SK-N-SH treated with all-trans-retinoic acid at 6 μM for 48 hours (cell line): ENCODE measurements around the gene NGEF.

Experiments
- ATAC-seq: fragments of 200-7000 bp; cut with Tn5 transposase; 3 replicates; pipeline ENCODE4 v1.9.1; 2020; ENCODE audit warnings: mild to moderate bottlenecking, moderate library complexity
- CREB5 ChIP-seq: fragments of 250-450 bp; sonication (Bioruptor Pico); IDR thresholded peaks from 2 replicates; pipeline ENCODE4 v1.5.1; 2020; ENCODE audit warnings: low read depth, mild to moderate bottlenecking, moderate library complexity
- CSDC2 ChIP-seq: fragments of 250-450 bp; sonication (Bioruptor Pico); IDR thresholded peaks from 2 replicates; pipeline ENCODE4 v1.5.0; 2020; ENCODE audit warnings: mild to moderate bottlenecking, moderate library complexity
- ESRRG ChIP-seq: fragments of 250-450 bp; sonication (Bioruptor Pico); IDR thresholded peaks from 2 replicates; pipeline ENCODE4 v1.6.1; 2021; ENCODE audit warnings: mild to moderate bottlenecking
- GLIS3 ChIP-seq: fragments of 250-450 bp; sonication (Bioruptor Pico); IDR thresholded peaks from 2 replicates; pipeline ENCODE4 v1.5.0; 2020; ENCODE audit warnings: mild to moderate bottlenecking, moderate library complexity
- ISL1 ChIP-seq: fragments of 250-450 bp; sonication (Bioruptor Pico); IDR thresholded peaks from 2 replicates; pipeline ENCODE4 v2.1.2; 2022; ENCODE audit warnings: mild to moderate bottlenecking, moderate library complexity
- PPARA ChIP-seq: fragments of 250-450 bp; sonication (Bioruptor Pico); IDR thresholded peaks from 2 replicates; pipeline ENCODE4 v1.5.0; 2020; ENCODE audit warnings: mild to moderate bottlenecking, borderline replicate concordance
- RARB ChIP-seq: fragments of 250-450 bp; sonication (Bioruptor Pico); IDR thresholded peaks from 2 replicates; pipeline ENCODE4 v1.8.0; 2021; ENCODE audit warnings: mild to moderate bottlenecking, moderate library complexity
- SNAI2 ChIP-seq: fragments of 250-450 bp; sonication (Bioruptor Pico); IDR thresholded peaks from 2 replicates; pipeline ENCODE4 v1.5.0; 2020; ENCODE audit warnings: mild to moderate bottlenecking, moderate library complexity
- TCF4 ChIP-seq: fragments of 250-450 bp; sonication (Bioruptor Pico); IDR thresholded peaks from 2 replicates; pipeline ENCODE4 v1.8.0; 2021; ENCODE audit warnings: mild to moderate bottlenecking, moderate library complexity, borderline replicate concordance
- TOX ChIP-seq: fragments of 250-450 bp; sonication (Bioruptor Pico); IDR thresholded peaks from 2 replicates; pipeline ENCODE4 v1.8.0; 2021; ENCODE audit warnings: mild to moderate bottlenecking, moderate library complexity, borderline replicate concordance
- TSHZ2 ChIP-seq: fragments of 250-450 bp; sonication (Bioruptor Pico); IDR thresholded peaks from 2 replicates; pipeline ENCODE4 v1.5.0; 2020; ENCODE audit warnings: mild to moderate bottlenecking, moderate library complexity
- ZC3H10 ChIP-seq: fragments of 250-450 bp; sonication (Bioruptor Pico); IDR thresholded peaks from 2 replicates; pipeline ENCODE4 v1.5.1; 2021; ENCODE audit warnings: mild to moderate bottlenecking, moderate library complexity
- ZFP3 ChIP-seq: fragments of 250-450 bp; sonication (Bioruptor Pico); IDR thresholded peaks from 2 replicates; pipeline ENCODE4 v1.5.0; 2020; ENCODE audit warnings: mild to moderate bottlenecking, moderate library complexity
- ZFP30 ChIP-seq: fragments of 450-650 bp; formaldehyde crosslinking; IDR thresholded peaks from 2 replicates; pipeline ENCODE4 v1.5.0; 2022; ENCODE audit warnings: mild to moderate bottlenecking, moderate library complexity
- ZNF565 ChIP-seq: fragments of 450-650 bp; formaldehyde crosslinking; conservative IDR thresholded peaks from 2 replicates; pipeline ENCODE4 v1.5.0; 2020; ENCODE audit warnings: low read depth, mild to moderate bottlenecking, moderate library complexity
- ZNF70 ChIP-seq: fragments of 450-650 bp; formaldehyde crosslinking; IDR thresholded peaks from 2 replicates; pipeline ENCODE4 v1.5.0; 2020; ENCODE audit warnings: mild to moderate bottlenecking, moderate library complexity
- ZNF8 ChIP-seq: fragments of 450-650 bp; formaldehyde crosslinking; IDR thresholded peaks from 2 replicates; pipeline ENCODE4 v1.5.0; 2020; ENCODE audit warnings: mild to moderate bottlenecking, moderate library complexity
- TF ChIP-seq, protein P1 (sequence below): fragments of 250-450 bp; sonication (Bioruptor Pico); IDR thresholded peaks from 2 replicates; pipeline ENCODE4 v1.8.0; 2021; ENCODE audit warnings: low read depth, mild to moderate bottlenecking, moderate library complexity, borderline replicate concordance
- TF ChIP-seq, protein P2 (sequence below): fragments of 250-450 bp; sonication (Bioruptor Pico); IDR thresholded peaks from 2 replicates; pipeline ENCODE4 v1.8.0; 2020; ENCODE audit warnings: mild to moderate bottlenecking, moderate library complexity, borderline replicate concordance

NGEF gene

GRCh38 chr2:232878855-232879617 is 134.0 kb downstream of the NGEF start:
- TF ChIP-seq SNAI2 (CRISPR knock-in tag) = no peak
- no peak for TF ChIP-seq TSHZ2
- TF ChIP-seq TCF4 (CRISPR knock-in tag) = no peak
- TF ChIP-seq ZNF70 (CRISPR knock-in tag) = no peak
- no peak for TF ChIP-seq ZC3H10 (CRISPR knock-in tag)
- no peak for TF ChIP-seq ZFP30 (CRISPR knock-in tag)
- TF ChIP-seq ZFP3 = no peak
- no peak for TF ChIP-seq ISL1 (CRISPR knock-in tag)
- TF ChIP-seq CSDC2 (CRISPR knock-in tag) = no peak
- no peak for ATAC-seq

- no peak for ATAC-seq
- no peak for TF ChIP-seq RARB (CRISPR knock-in tag)
- no peak for TF ChIP-seq ZNF565 (CRISPR knock-in tag)
- no peak for TF ChIP-seq TCF4 (CRISPR knock-in tag)
- TF ChIP-seq ISL1 (CRISPR knock-in tag) = no peak
- no peak for TF ChIP-seq ESRRG
- no peak for TF ChIP-seq TOX (CRISPR knock-in tag)
- no peak for TF ChIP-seq ZFP3
- TF ChIP-seq, protein P1, sequence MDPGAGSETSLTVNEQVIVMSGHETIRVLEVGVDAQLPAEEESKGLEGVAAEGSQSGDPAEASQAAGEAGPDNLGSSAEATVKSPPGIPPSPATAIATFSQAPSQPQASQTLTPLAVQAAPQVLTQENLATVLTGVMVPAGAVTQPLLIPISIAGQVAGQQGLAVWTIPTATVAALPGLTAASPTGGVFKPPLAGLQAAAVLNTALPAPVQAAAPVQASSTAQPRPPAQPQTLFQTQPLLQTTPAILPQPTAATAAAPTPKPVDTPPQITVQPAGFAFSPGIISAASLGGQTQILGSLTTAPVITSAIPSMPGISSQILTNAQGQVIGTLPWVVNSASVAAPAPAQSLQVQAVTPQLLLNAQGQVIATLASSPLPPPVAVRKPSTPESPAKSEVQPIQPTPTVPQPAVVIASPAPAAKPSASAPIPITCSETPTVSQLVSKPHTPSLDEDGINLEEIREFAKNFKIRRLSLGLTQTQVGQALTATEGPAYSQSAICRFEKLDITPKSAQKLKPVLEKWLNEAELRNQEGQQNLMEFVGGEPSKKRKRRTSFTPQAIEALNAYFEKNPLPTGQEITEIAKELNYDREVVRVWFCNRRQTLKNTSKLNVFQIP (CRISPR knock-in tag) = no peak
Measured at GRCh38 chr2:232877940-232878511, 135.0 kb downstream of the NGEF start.

DNA sequence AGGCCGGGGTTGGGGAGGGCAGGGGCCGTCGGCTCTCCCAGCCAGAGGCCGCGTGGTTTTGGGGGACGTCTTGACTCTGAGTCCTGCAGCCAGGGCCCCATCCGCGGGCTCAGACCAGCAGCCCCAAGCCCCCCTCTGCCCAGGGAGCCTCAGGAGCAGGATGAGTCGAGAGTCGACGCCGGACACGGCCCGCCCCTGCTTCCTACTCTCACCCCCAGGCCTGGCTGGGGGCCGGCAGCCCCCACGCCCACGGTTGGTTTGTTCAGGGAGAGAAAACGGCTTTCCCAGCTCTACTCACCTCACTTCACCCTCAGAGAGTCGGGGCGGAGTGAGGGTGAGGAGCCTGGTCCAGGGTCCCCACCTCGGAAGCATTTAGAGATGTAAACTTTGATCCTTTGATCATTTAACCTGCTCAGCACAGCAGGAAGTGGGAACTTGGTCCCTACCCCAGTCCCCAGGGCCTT is 136.0 kb downstream of the NGEF start:
- ATAC-seq = no peak
- TF ChIP-seq TSHZ2 (no peak), CSDC2 (CRISPR knock-in tag) (no peak), RARB (CRISPR knock-in tag) (no peak), SNAI2 (CRISPR knock-in tag) (no peak), PPARA (no peak), ZNF565 (CRISPR knock-in tag) (no peak), CREB5 (no peak), ZNF8 (no peak), ESRRG (no peak), GLIS3 (CRISPR knock-in tag) (no peak), ISL1 (CRISPR knock-in tag) (no peak), TOX (CRISPR knock-in tag) (no peak)
- TF ChIP-seq, protein P2, sequence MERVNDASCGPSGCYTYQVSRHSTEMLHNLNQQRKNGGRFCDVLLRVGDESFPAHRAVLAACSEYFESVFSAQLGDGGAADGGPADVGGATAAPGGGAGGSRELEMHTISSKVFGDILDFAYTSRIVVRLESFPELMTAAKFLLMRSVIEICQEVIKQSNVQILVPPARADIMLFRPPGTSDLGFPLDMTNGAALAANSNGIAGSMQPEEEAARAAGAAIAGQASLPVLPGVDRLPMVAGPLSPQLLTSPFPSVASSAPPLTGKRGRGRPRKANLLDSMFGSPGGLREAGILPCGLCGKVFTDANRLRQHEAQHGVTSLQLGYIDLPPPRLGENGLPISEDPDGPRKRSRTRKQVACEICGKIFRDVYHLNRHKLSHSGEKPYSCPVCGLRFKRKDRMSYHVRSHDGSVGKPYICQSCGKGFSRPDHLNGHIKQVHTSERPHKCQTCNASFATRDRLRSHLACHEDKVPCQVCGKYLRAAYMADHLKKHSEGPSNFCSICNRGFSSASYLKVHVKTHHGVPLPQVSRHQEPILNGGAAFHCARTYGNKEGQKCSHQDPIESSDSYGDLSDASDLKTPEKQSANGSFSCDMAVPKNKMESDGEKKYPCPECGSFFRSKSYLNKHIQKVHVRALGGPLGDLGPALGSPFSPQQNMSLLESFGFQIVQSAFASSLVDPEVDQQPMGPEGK = no peak
